Activated CD4-positive, alpha-beta T cell treated with anti-CD3 and anti-CD28 coated beads for 48 hours (primary cell): ENCODE measurements around the gene MSX1.

Experiments used
- DNase-seq: peaks from one replicate; pipeline ENCODE4 v3.0.0-alpha.2; 2020

MSX1 gene

DNA sequence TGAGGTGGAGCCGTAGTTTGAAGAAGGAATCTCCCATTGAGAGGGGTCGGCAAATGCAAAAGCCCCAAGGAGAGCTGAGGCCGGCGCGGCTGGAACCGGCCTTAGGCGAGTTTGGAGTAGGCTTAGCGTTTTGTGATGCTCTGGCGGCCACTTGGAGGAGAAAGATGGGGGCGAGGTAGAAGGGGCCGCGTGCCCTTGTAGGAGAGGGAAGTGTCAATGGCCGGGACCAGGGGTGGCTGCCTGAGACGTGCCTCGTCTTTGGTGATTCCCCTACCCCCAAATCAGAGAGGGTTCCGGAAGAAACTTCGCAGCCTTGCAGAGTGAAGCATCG is 11.7 kb downstream of the MSX1 start:
- no peak for DNase-seq

DNA sequence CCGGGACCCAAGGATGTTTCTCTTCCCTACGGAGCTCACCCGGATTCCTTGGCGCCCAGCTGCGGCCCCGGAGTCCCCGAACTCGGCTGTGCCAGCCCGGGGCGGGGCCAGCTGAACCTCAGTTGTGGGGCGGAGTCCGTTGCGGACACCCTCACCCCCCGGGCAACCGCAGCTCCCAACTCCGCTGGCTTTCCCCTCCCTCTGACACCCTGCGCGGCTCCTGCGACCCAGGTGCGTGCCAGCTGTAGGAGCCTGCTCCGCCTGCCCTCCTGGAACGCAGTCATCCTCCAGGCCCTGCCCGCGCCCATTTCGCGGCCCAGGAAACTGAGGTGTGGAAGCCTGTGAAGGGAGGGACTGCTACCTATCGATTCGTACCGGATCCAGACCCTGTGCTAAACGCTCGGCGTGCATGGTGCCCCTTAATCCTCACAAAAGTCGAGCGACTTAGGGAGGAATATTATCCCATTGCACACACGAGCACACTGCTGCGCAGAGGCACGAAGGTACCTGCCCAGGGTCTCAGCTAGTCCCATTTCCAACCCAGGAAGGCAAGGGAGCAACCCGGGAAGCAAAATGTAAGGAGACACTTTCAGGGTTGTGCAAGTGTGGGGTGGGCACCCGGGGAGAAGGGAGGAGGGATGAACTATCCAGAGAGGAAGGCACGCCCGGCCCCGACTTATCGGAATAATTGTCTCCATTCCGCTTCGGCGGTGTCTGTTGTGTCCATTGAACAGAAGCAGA is 12.3 kb downstream of the MSX1 start:
- DNase-seq: no peak

DNA sequence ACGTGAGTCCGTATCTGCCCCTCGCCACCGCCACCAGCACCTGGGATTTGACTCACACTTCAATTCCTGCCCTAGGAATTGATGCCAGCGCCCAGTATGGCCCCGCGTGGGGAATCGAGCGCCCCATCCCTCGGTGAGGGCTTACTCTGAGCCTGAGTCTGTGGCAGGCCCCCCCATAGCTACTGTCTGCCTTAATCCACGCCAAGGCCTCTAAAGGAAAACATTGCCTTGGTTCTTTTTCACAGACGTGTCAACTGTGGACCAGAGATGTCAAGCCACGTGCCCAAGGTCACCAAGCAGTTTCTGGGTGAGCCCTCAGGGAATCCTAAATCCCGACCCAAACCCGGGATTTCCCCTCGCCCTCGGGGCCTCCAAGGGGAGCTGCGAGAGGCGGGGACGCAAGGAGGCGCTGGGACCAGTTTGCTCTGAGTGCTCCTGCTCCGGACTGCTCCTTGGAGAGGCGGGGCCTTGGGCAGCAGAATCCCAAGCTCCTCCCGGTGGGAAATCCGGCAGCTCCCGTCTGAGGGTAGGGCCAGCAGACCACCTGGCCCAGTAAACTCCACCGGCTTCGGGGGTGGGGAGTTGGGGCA is 12.9 kb downstream of the MSX1 start:
- DNase-seq: no peak

DNA sequence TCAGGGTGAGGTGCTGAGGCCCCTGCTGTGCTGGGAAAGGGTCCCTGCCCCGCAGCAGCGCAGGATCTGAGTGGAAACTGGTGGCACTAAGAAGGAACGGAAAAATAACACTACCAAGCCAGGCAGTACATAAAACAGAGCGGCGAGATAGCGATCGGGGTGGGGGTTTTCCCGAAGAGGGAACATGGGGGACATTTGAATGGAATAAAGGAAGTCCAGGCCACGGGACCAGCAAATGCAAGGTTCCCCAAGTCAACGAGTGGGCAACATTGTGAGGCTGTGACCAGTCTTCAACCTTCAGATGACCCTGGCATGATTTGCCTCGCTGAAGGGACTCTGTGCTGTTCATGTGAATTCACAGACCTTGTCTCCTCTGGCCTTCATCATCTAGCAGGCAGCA is 13.7 kb downstream of the MSX1 start:
- DNase-seq: no peak

DNA sequence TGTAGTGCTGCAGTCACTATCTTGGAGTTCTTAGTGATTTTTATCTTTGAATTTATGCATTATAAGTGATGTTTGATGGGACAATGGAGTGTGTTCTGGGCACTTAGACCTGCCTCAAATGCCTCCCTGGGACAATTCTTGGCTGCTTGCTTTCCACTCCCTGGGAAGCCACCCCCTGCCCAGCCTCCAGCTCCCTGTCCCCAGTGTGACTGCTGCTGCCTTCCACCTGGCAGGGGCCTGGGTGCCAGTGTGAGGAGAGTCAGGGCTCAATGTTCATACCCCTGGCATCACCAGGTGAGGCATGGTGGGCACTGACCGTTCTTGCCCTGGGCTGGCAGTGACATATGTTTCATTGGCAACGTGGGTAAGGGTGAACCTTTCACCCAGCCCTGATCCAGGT is 14.8 kb downstream of the MSX1 start:
- no peak for DNase-seq

DNA sequence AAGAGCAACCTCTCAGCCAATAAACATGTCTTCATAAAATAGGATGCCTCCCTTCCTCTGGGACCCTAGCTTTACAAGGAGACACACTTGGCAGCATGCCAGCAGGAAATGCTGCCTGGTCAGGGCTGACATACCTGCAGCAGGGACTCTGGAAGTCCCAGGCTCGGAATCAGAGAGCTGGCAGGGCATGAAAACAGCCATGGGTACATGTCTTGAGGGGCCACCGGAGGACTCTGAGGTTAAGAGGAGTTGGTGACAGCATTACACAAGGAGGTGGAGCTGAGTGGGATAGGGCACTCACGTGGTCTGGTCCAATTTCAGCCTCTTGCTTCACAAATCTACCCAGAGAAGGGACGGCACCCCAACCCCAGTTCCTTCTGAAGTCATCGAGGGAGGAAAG is 15.7 kb downstream of the MSX1 start:
- DNase-seq: no peak

DNA sequence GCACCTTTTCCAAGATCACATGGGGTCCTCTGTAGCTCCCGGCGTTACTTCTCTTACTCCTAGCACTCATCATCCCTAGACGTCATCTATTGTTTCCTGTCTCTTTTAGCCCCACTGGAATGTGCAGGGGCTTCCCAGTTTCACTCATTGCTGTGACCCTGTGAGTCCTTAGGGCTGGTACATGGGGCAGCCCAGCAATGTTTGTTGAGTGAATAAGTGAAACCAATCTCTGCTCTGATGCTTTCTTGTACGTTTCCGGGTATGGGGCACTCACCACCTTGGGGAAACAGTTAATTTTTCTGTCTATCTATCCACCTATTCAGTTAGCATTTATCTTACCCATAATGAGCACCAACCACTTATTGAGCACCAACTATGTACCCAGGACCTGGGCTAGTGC is 16.1 kb downstream of the MSX1 start:
- no peak for DNase-seq

DNA sequence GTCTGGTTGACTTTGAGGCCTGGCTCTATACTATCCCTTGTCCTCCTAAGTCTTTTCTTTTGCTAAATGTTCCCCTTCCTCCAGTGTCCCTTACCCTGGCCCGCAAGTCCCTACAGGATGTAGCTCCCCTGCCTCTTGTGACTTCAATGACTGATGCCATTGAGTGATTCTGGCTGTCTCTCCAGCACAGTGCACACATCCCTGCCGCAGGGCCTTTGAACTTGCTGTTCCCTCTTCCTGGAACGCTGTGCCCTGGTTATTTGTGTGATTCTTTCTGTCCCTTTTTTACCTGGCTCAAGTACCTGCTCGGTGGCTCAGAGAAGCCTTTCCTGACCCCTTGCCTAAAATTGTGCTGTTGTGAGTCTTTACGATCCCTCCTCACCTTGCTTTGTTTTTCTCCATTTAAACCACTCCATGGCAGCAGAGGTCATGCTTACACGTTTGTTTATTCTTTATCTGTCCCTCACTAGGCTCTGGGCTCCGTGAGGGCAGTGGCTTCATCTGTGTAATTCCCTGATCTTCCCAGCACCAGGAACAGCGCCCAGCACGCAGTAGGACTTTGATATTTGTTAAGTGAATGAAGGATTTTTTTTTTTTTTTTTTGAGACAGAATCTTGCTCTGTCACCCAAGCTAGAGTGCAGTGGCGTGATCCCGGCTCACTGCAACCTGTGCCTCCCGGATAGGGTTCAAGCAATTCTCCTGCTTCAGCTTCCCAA is 17.6 kb downstream of the MSX1 start:
- no peak for DNase-seq

DNA sequence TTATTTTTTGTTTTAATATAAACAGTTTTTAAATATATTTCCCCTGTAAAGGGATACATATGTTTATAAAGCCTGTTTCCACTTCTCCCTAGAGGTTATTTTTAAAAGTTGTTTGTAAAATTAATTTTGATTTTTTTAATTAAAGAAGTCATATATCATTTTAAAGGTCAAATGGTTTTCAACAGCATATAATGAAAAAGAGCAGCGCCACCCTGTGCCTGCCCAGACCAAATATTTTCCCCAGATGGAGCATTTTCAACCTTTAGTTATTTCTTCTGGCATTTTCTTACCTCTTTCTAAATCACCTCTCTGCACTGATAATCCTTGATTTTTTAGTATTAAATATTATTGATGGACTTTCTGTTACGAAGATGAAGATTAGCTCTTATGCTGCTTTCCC is 21.0 kb downstream of the MSX1 start:
- no peak for DNase-seq

DNA sequence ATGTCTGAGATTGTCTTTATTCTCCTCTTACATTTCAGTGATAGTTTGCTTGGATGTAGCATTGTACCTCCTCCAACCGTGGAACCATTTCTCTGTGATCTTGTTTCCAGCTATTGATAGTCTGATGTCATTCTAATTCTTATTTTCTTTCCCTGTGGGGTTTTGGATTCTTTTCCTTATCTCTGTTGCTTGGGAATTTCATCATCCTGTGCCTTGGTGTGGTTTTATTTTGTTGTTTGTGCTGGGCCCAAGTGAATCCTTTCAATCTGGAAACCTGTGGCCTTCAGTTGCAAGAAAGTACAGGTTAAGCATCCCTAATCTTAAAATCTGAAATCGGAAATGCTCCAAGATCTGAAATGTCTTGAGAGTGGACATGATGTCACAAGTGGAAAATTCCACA is 22.0 kb downstream of the MSX1 start:
- DNase-seq: no peak

DNA sequence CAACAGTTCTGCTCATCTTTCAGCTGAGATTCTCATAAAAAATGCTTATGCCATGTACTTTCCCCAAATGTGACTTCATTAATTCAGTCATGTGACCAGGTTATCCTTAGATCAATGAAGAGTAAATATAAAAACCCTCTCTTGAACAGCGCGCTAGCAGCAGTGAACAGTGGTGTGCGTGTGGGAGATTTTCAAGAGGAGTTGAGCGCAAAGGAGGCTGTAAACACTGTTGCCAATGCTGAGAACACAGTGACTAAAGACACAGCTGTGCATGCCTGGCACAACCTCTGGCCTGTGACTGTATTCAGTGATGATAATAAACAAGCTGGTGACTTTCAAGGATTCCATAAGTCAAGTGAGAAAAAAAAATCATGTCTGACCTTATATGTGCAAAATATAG is 25.1 kb downstream of the MSX1 start:
- DNase-seq: no peak

DNA sequence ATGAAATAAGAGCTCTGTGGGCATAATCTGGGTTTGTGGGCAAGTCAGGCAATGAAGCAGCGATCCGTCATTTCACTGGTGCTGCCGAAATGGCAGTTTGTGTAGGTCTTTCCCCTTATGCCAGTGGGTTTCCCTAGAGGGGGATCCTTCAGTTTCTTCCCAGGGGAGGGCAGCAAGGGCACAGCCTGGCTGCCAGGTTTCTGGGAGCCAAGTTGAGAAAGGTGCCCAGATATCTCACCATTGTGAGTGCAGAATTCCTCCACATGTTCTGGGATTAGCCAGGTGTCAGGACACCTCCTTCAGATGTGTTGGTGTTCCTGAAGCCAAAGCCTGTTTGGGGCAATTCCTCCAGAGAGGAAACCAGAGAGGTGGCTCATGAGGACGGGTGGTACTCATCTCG is 28.0 kb downstream of the MSX1 start:
- no peak for DNase-seq

DNA sequence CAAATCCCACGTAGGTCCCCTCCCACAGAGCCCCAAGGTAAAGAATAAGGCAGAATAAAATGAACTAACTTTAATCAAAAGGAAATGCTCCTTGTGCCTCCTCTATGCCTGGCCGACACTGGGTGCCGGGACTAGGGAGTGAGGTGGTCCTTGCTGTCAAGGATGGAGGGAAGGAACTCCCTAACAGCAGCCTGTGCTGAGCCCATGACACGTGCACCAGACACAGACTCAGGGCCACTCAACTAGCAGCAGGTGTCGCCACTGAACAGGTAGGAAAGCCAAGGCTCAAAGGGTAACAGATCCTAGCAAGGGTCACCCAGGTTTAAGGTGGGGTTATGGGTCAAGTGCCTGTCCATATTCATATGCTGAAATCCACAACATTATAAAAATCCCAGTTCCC is 29.2 kb downstream of the MSX1 start:
- DNase-seq: no peak

DNA sequence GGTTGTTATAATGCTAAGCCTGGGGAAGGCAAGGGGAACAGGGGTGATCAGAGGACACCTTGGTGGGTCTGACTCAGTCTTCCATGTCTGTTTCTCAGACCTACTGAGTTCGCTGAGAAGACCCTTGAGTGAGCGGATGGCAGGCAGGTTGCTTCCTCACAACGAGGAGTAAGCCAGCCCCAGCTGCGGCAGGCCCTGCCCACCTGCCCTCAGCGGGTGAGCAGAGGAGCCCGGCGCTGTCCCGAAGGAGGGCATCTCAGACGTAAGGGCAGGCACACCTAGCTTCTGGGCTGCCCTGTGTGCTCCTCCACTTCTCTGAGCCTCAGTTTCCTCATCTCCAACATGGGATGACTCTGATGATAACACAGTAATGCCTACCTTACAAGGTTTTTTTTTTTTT is 30.3 kb downstream of the MSX1 start:
- no peak for DNase-seq

DNA sequence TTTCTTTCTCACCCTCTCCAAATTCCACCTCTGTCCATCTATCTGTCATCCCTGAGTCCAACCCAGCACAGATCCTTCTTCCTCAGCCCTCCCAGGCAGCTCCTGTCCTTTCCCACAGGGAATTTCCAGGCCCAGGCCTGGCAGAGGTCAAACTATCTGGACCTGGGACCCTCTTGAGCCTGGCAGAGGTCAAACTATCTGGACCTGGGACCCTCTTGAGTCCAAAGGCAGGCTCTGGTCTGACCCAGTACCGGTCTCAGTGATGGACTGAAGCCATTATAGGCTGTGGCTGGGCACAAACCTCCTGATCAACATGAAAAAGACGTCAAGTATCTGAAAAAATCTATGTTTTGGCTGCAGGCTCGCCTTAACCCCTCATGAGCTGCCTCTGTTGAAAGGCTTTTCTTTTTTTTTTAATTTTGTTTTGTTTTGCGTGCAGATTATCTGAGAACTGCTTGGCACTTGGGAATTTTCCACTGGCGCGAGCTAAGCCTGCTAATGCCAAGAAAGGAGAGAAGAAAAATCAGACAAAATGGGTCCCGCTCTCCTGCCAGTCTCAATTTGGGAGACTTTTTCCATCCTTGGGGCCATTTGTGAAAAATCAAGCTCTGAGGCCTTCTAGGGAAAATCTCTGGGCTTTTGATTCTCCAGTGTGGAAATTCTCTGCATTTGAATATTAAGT is 31.2 kb downstream of the MSX1 start:
- DNase-seq: no peak

DNA sequence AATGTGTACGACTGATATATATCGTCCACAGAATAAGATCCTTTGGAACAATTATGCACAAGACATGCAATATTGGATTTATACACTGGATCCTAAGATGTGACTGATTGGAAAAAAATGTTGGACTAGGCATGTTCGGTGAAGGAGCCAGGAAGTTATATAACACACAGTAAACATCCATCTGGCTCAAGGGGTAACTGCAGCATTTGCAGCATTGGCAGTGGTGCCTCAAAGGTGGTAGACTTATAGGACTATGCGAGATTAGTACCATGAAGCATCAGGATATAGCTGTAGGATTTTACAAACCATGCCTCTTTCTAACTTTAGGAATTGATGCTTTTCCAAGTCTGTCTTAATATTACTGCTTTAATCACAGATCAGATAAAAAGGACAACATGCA is 34.3 kb downstream of the MSX1 start:
- no peak for DNase-seq

DNA sequence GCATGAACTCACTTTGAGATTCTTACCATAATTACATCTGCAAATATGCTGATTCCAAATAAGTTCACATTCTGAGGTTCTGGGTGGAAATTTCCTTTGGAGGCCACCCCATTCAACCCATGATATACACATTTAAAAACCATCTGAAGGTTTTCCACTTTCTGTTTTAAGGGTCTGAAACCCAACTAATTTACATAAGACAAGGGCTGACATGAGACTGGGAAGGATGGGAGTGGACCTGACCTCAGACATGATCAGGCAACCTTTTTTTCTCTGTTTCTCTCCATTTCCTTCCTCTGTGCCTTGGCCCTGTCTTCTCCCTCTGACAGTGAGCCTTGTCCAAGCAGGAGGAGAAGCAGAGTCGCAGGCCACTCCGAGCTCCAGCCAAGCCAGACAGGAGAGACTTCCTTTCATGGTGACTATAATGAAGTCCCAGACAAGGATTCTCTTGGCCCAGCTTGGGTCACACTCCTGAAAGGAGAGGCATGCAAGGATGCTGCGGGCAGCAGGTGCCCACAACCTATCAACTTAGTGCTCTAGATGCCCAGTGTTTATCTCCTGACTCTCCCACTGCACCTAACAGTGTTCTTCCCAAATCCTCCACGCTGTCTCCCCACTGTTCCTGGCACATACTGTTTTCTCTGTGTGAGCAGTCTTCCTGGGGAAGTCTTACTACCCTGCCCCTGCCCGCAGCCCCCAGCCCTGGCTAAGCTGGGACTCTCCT is 39.9 kb downstream of the MSX1 start:
- no peak for DNase-seq

DNA sequence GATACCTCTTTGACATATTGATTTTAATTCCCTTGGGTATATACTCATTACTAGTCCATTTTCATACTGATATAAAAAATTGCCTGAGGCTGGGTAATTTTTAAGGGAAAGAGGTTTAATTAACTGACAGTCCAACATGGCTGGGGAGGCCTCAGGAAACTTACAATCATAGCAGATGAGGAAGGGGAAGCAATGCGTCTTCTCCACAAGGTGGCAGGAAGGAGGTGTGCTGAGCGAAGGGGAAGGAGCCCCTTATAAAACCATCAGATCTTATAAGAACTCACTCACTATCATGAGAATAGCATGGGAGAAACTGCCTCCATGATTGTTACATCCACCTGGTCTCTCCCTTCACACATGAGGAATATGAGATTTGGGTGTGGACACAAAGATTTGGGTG is 42.4 kb downstream of the MSX1 start:
- DNase-seq: no peak

DNA sequence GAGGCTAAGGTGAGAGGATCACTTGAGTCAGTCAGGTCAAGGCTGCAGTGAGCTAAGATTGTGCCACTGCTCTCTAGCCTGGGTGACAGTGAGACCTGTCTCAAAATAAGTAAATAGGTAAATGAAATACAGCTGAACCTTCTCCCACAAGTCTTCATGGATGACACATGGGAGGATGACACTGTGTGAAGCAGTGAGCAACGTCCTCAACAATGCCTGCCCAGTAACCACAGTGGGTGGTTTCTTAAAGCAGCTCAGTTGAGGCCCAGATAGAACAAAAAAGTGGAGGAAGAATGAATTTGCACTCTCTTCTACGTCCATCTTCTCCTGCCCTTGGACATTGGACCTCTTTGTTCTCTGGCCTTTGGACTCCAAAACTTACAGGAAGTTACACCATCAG is 52.7 kb downstream of the MSX1 start:
- DNase-seq: no peak

DNA sequence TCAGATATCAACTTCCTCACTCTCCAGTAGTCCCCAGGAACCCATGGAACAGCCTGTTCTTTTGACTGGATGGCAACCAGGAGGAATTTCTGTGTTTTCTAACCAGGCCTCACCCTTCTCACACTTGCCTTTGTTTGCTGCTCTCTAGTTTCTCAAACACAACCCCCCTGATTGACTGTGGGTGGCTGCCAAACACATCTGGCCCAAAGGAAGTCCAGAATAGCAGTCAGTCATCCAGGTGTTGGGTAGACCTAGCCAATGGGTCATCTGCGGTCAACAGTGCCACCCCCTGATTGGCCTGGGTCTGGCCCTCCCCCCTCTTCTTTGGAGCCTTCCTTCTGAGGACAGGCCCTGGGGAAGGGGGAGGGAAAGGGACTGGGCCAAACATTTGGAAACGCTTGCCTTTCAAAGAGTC is 53.7 kb downstream of the MSX1 start:
- DNase-seq: no peak
